Mesenchymal stem cell (in vitro differentiated cells and primary cell): ENCODE measurements around the gene DEK.

Source experiments
- DNase-seq: peaks from one replicate; pipeline ENCODE4 v3.0.0-alpha.2; 2013
- H2AFZ ChIP-seq: one replicate; pipeline ENCODE4 v1.6.1; 2013; ENCODE audit warnings: low read depth, mild to moderate bottlenecking, control low read depth, inconsistent platforms, low read length, moderate library complexity
- H2AK5ac ChIP-seq: 2 replicates; pipeline ENCODE4 v1.6.1; 2013; ENCODE audit warnings: low read length, moderate library complexity, mild to moderate bottlenecking, inconsistent platforms; ENCODE audit not compliant: severe bottlenecking
- H2BK120ac ChIP-seq: one replicate; pipeline ENCODE4 v1.6.1; 2013; ENCODE audit warnings: low read depth, mild to moderate bottlenecking, inconsistent platforms, low read length, moderate library complexity
- H2BK12ac ChIP-seq, 2 experiments: one replicate each; pipeline ENCODE4 v1.6.1; 2013; ENCODE audit warnings: inconsistent platforms in 2 of 2, low read length in 2 of 2, mild to moderate bottlenecking in 2 of 2, moderate library complexity in 2 of 2, control low read depth in 1 of 2
- H2BK15ac ChIP-seq: one replicate; pipeline ENCODE4 v1.6.1; 2013; ENCODE audit warnings: mild to moderate bottlenecking, low read depth, inconsistent platforms; ENCODE audit not compliant: poor library complexity, severe bottlenecking
- H2BK5ac ChIP-seq: 2 replicates; pipeline ENCODE4 v1.6.1; 2013; ENCODE audit warnings: low read depth, mild to moderate bottlenecking, low read length, control low read depth, inconsistent platforms; ENCODE audit not compliant: poor library complexity, severe bottlenecking
- H3K14ac ChIP-seq, 2 experiments: one replicate each; pipeline ENCODE4 v1.6.1; 2013; ENCODE audit warnings: inconsistent platforms in 2 of 2, low read length in 2 of 2, control low read depth in 1 of 2, mild to moderate bottlenecking in 1 of 2, moderate library complexity in 1 of 2
- H3K18ac ChIP-seq, 2 experiments: one replicate each; pipeline ENCODE4 v1.6.1; 2013; ENCODE audit warnings: inconsistent platforms in 2 of 2, low read length in 2 of 2, control low read depth in 1 of 2, low read depth in 1 of 2, mild to moderate bottlenecking in 1 of 2
- H3K23ac ChIP-seq, 2 experiments: one replicate each; pipeline ENCODE4 v1.6.1; 2013; ENCODE audit warnings: inconsistent platforms in 2 of 2, low read length in 2 of 2, mild to moderate bottlenecking in 2 of 2, moderate library complexity in 2 of 2, control low read depth in 1 of 2
- H3K27ac ChIP-seq: 2 replicates; pipeline ENCODE4 v1.5.1; 2013; ENCODE audit warnings: mild to moderate bottlenecking, moderate library complexity, low read length, control low read depth, inconsistent platforms; ENCODE audit not compliant: poor library complexity, severe bottlenecking
- H3K27me3 ChIP-seq, 2 experiments: 2 replicates each; pipeline versions ENCODE4 v1.6.1 to v1.7.0; 2013; ENCODE audit warnings: low read length in 2 of 2, mild to moderate bottlenecking in 2 of 2, moderate library complexity in 2 of 2, control low read depth in 1 of 2, inconsistent platforms in 1 of 2; ENCODE audit not compliant: control insufficient read depth in 1 of 2, insufficient read depth in 1 of 2
- H3K36me3 ChIP-seq, 2 experiments: 2 replicates each; pipeline versions ENCODE4 v1.6.1 to v1.7.0; 2013; ENCODE audit warnings: low read length in 2 of 2, control low read depth in 1 of 2, inconsistent platforms in 1 of 2, low read depth in 1 of 2, mild to moderate bottlenecking in 1 of 2; ENCODE audit not compliant: insufficient read depth in 2 of 2, control insufficient read depth in 1 of 2
- H3K4ac ChIP-seq, 2 experiments: one replicate each; pipeline ENCODE4 v1.6.1; 2013; ENCODE audit warnings: inconsistent platforms in 2 of 2, low read length in 2 of 2, mild to moderate bottlenecking in 2 of 2, moderate library complexity in 2 of 2, control low read depth in 1 of 2, low read depth in 1 of 2
- H3K4me1 ChIP-seq: 2 replicates; pipeline ENCODE4 v1.6.1; 2013; ENCODE audit warnings: low read depth, low read length, control low read depth; ENCODE audit not compliant: control insufficient read depth, insufficient read depth
- H3K4me2 ChIP-seq: 2 replicates; pipeline ENCODE4 v1.6.1; 2013; ENCODE audit warnings: low read length, mild to moderate bottlenecking, inconsistent platforms; ENCODE audit not compliant: poor library complexity, severe bottlenecking
- H3K4me3 ChIP-seq, 2 experiments: 2 replicates each; pipeline versions ENCODE4 v1.5.1 to v1.7.0; 2013; ENCODE audit warnings: low read length in 2 of 2, mild to moderate bottlenecking in 2 of 2, control low read depth in 1 of 2, low read depth in 1 of 2; ENCODE audit not compliant: insufficient read depth in 1 of 2
- H3K79me1 ChIP-seq: replicated peaks from 2 replicates; pipeline ENCODE4 v1.6.1; 2013; ENCODE audit warnings: mild to moderate bottlenecking, control low read depth, low read length, inconsistent platforms; ENCODE audit not compliant: poor library complexity, severe bottlenecking
- H3K9ac ChIP-seq: 2 replicates; pipeline ENCODE4 v1.7.0; 2013; ENCODE audit warnings: mild to moderate bottlenecking, low read length, moderate library complexity
- H3K9me3 ChIP-seq: 2 replicates; pipeline ENCODE4 v1.7.0; 2013; ENCODE audit warnings: mild to moderate bottlenecking, low read length; ENCODE audit not compliant: control insufficient read depth
- H4K8ac ChIP-seq: one replicate; pipeline ENCODE4 v1.6.1; 2013; ENCODE audit warnings: inconsistent platforms, mild to moderate bottlenecking, low read length, moderate library complexity
- H4K91ac ChIP-seq: one replicate; pipeline ENCODE4 v1.6.1; 2013; ENCODE audit warnings: mild to moderate bottlenecking, low read length, inconsistent platforms
- WGBS: methylation state at CpG from one replicate; pipeline ENCODE4 v1.1.7; 2013; ENCODE audit warnings: mixed read lengths; 5-methylcytosine and 5-hydroxymethylcytosine counted together

The DEK gene

DNA sequence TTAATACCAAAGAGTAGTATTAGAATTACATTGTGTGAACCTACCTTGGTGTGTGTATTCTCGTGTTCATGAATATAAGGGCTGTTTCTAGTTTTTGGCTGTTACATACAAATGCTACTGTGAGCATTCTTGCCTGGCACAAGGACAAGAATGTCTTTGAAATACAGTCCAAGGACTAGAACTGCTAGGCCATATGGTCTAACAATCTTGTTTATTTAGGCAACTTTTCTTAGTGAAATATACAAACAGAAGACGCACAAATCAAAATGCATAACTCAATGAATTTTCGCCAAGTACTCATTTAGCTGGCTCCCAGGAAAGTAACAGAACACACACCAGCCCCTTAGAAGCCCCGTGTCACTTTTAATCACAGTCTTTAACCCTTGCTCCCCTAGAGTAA lies 80.6 kb downstream of the DEK start:
- peaks cover 6% of the 10 kb centered on the region for H3K4me1 ChIP-seq
- H3K4ac ChIP-seq, result no peak overlapping the region
- over 99% methylated on average over 4 of the region's 4 CpGs for WGBS
- H3K9ac ChIP-seq, result no peak overlapping the region
- no peak overlapping the region for H2AFZ ChIP-seq
- H3K9me3 ChIP-seq, result no peaks in the 10 kb centered on the region
- H2BK120ac ChIP-seq, result no peak overlapping the region
- H4K91ac ChIP-seq, result no peak overlapping the region
- H3K36me3 ChIP-seq, result peaks cover 4 to 12% of the 10 kb centered on the region in 2 experiments
- H3K23ac ChIP-seq, result no peak overlapping the region
- no peak overlapping the region for H4K8ac ChIP-seq
- H2BK15ac ChIP-seq, result no peak overlapping the region
- H2AK5ac ChIP-seq, result no peak overlapping the region
- H3K27ac ChIP-seq, result no peak overlapping the region
- no peaks in the 10 kb centered on the region for H3K27me3 ChIP-seq
- no peak overlapping the region for H3K18ac ChIP-seq
- peaks cover 1% of the 10 kb centered on the region for H3K79me1 ChIP-seq
- H2BK12ac ChIP-seq, result no peak overlapping the region
- DNase-seq, result no peak
- no peak overlapping the region for H3K14ac ChIP-seq
- H2BK5ac ChIP-seq, result no peak overlapping the region
- H3K4me2 ChIP-seq, result no peak overlapping the region
- H3K4me3 ChIP-seq, result no peak overlapping the region

DNA sequence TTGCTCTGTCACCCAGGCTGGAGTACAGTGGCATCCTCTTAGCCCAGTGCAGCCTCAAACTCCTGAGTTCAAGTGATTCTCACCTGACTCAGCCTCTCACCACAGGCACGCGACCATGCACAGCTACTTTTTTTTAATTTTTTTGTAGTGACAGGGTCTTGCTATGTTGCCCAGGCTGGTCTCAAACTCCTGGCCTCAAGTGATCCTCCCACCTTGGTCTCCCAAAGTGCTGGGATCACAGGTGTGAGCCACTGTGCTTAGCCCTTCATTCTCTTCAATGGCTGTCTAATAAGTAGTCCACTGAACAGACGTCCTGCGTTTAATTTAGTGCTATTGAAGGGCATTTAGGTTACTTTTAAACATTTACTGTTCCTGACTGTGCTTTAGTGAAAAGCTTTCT lies 81.8 kb downstream of the DEK start:
- Histone ChIP-seq H4K91ac (no peak overlapping the region), H3K9ac (no peak overlapping the region), H3K23ac (no peak overlapping the region), H4K8ac (no peak overlapping the region), H3K4me3 (no peak overlapping the region), H3K27ac (no peak overlapping the region), H2BK15ac (no peak overlapping the region), H3K18ac (no peak overlapping the region), H3K4ac (no peak overlapping the region), H2AFZ (no peak overlapping the region), H3K79me1 (peaks cover 1% of the 10 kb centered on the region), H3K9me3 (no peaks in the 10 kb centered on the region), H3K4me1 (peaks cover 6% of the 10 kb centered on the region), H3K4me2 (no peak overlapping the region), H3K36me3 (peaks cover 0 to 9% of the 10 kb centered on the region in 2 experiments), H3K27me3 (no peaks in the 10 kb centered on the region), H2BK5ac (no peak overlapping the region), H3K14ac (no peak overlapping the region), H2AK5ac (no peak overlapping the region), H2BK12ac (no peak overlapping the region), H2BK120ac (no peak overlapping the region)
- no peak for DNase-seq
- WGBS, result 99% methylated on average over 4 of the region's 4 CpGs

DNA sequence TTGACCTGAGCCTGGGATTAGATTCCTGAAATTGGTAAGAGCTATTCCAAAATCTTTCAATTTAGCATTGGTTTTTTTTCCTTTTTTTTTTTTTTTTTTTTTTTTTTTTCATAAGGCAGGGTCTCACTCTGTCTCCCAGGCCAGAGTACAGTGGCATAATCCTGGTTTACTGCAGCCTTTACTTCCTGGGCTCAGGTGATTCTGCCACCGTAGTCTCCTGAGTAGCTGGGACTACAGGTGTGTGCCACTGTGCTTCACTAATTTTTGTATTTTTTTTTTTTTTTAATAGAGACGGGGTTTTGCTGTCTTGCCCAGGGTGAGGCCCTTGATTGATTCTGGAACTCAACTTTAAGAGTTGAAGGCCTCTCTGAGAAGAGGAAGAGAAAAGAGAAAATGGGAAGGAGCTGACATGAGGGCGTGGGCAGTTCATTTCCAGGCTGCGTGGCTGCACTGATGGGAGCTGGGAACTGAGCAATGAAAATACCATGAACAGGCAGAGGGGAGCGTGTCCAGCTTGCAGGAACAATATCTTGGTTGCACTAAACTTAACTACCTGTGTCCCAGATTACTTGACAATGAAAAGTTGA lies 84.5 kb downstream of the DEK start:
- no peak overlapping the region for H4K8ac ChIP-seq
- no peak overlapping the region for H3K9ac ChIP-seq
- H2BK120ac ChIP-seq, result no peak overlapping the region
- H3K18ac ChIP-seq, result no peak overlapping the region
- peaks cover 0 to 11% of the 10 kb centered on the region in 2 experiments for H3K36me3 ChIP-seq
- 94% methylated on average over 5 of the region's 5 CpGs for WGBS
- no peak overlapping the region for H2AFZ ChIP-seq
- H3K4me2 ChIP-seq, result no peak overlapping the region
- peaks cover 1% of the 10 kb centered on the region for H3K79me1 ChIP-seq
- H2BK12ac ChIP-seq, result no peak overlapping the region
- no peak overlapping the region for H3K27ac ChIP-seq
- H3K9me3 ChIP-seq, result no peaks in the 10 kb centered on the region
- no peak overlapping the region for H2BK5ac ChIP-seq
- no peak for DNase-seq
- H4K91ac ChIP-seq, result no peak overlapping the region
- no peak overlapping the region for H3K4ac ChIP-seq
- no peak overlapping the region for H2AK5ac ChIP-seq
- no peaks in the 10 kb centered on the region for H3K27me3 ChIP-seq
- H3K4me3 ChIP-seq, result no peak overlapping the region
- H3K4me1 ChIP-seq, result peaks cover 3% of the 10 kb centered on the region
- H2BK15ac ChIP-seq, result no peak overlapping the region
- H3K23ac ChIP-seq, result no peak overlapping the region
- no peak overlapping the region for H3K14ac ChIP-seq

DNA sequence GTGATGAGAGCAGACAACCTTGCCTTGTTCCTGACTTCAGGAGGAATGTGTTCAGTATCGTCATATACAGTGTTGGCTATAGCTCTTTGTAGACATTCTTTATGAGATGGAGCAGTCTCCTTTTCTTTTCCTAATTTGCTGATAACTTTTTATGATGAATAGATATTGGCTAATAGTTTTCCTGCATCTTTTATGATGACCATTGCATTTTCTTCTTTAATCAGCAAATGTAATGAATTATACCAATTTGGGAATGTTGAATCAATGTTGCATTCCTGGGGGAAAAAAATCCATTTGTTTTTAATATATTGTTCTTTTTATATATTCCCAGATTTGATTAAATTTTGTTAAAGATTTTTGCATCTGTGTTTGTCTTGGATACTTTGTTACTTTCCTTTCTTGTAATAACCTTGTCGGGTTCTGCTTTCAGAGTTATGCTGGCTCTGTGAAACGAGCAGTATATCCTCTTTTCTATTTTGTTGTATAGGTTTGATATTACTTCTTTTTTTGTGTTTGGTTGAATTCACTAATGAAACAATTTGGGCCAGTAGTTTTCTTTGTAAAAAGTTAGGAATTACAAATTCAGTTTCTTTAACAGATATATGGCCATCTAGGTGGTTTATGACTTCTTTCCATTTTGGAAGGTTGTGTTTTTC lies 85.2 kb downstream of the DEK start:
- no peaks in the 10 kb centered on the region for H3K27me3 ChIP-seq
- no peak overlapping the region for H3K18ac ChIP-seq
- no peak overlapping the region for H3K27ac ChIP-seq
- no peak overlapping the region for H2AK5ac ChIP-seq
- no peak for DNase-seq
- H3K9me3 ChIP-seq, result no peaks in the 10 kb centered on the region
- no peak overlapping the region for H2BK5ac ChIP-seq
- H4K8ac ChIP-seq, result no peak overlapping the region
- peaks cover 3% of the 10 kb centered on the region for H3K4me1 ChIP-seq
- no peak overlapping the region for H2BK12ac ChIP-seq
- H3K9ac ChIP-seq, result no peak overlapping the region
- no peak overlapping the region for H3K14ac ChIP-seq
- no peak overlapping the region for H2BK15ac ChIP-seq
- peaks cover 1% of the 10 kb centered on the region for H3K79me1 ChIP-seq
- H3K4me3 ChIP-seq, result no peak overlapping the region
- H4K91ac ChIP-seq, result no peak overlapping the region
- H3K36me3 ChIP-seq, result peaks cover 0 to 16% of the 10 kb centered on the region in 2 experiments
- no peak overlapping the region for H2BK120ac ChIP-seq
- no peak overlapping the region for H3K23ac ChIP-seq
- H2AFZ ChIP-seq, result no peak overlapping the region
- 100% methylated on average over 3 of the region's 3 CpGs for WGBS
- no peak overlapping the region for H3K4me2 ChIP-seq
- H3K4ac ChIP-seq, result no peak overlapping the region
